ENCODE data around the gene HOXD10.

- TF ChIP-seq, protein P1, sequence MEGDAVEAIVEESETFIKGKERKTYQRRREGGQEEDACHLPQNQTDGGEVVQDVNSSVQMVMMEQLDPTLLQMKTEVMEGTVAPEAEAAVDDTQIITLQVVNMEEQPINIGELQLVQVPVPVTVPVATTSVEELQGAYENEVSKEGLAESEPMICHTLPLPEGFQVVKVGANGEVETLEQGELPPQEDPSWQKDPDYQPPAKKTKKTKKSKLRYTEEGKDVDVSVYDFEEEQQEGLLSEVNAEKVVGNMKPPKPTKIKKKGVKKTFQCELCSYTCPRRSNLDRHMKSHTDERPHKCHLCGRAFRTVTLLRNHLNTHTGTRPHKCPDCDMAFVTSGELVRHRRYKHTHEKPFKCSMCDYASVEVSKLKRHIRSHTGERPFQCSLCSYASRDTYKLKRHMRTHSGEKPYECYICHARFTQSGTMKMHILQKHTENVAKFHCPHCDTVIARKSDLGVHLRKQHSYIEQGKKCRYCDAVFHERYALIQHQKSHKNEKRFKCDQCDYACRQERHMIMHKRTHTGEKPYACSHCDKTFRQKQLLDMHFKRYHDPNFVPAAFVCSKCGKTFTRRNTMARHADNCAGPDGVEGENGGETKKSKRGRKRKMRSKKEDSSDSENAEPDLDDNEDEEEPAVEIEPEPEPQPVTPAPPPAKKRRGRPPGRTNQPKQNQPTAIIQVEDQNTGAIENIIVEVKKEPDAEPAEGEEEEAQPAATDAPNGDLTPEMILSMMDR (IDR thresholded peaks at IDR 0.05; ENCODE audit: low read depth, low read length): no peak
- TF ChIP-seq, protein P2, sequence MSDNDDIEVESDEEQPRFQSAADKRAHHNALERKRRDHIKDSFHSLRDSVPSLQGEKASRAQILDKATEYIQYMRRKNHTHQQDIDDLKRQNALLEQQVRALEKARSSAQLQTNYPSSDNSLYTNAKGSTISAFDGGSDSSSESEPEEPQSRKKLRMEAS (IDR thresholded peaks at IDR 0.05; ENCODE audit: low read depth, low read length): no peak
Measured at GRCh38 chr2:176099159-176099727, 17.3 kb upstream of the HOXD10 start.

All from NB4 (cell line).